Left forelimb (tissue), 1 donor: ENCODE results near the gene TNRC18.
"Not testable (repeated sequence)": the region's sequence is repeated elsewhere in the genome, so short reads cannot be mapped to it uniquely, and the experiment has no call there.

Experiments
- DNase-seq: peaks from one replicate; pipeline ENCODE4 v3.0.0-alpha.2; 2018; ENCODE audit warnings: low spot score

TNRC18 gene

DNA sequence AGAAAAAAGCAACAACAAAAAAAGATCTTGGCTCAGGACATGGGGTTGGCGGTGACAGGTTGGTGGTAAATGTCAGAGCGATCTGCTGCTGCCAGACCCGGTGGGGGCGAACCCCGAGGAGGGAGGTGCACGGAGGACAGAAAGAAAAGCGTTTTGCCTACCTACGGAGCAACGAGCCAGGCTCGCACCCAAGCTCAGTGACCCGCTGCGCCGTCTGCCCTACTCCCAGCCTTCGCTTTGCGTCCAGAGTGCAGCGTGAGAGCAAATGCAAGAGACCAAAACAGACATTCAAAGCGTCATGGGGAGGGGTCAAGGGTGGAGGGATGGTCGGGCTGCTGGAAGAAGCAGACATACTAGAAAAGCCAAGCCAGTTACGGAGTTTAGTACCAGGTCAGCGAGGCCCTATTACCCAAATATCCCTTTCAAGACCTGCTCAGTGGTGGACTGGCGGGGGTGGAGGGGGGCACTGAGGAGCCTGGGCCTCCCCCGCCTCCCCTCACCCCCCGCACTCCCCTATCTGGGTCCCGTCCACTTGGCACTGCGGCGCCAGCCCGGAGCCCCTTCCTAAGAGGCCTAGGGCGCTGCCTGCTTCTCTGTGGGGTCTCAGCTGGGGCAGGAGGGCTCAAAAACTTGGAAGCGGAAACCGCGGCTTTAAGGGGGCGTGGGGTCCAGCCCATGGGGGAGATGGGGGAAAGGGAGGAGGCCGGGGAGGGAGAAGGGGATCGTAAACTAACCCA, 74.0 kb downstream of the TNRC18 start:
- no peak for DNase-seq

DNA sequence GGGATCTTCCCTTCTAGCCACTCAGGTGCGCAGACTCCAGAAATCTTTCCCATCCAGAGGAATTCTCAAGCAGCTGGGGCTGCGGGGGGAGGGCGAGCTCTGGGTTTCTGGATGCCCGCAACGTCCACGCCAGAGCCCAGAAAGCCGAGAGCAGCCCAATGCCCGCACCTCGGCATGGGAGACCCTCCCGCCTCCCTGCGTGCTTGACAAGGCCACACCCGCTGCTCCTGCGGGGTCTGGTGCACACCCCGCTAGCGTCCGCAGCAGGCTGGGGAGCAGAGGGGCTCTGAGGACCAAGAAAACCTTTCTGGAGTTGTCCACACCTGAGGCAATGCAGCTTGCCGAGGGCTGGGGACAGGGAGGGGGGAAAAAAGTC, 74.6 kb downstream of the TNRC18 start:
- DNase-seq: no peak

DNA sequence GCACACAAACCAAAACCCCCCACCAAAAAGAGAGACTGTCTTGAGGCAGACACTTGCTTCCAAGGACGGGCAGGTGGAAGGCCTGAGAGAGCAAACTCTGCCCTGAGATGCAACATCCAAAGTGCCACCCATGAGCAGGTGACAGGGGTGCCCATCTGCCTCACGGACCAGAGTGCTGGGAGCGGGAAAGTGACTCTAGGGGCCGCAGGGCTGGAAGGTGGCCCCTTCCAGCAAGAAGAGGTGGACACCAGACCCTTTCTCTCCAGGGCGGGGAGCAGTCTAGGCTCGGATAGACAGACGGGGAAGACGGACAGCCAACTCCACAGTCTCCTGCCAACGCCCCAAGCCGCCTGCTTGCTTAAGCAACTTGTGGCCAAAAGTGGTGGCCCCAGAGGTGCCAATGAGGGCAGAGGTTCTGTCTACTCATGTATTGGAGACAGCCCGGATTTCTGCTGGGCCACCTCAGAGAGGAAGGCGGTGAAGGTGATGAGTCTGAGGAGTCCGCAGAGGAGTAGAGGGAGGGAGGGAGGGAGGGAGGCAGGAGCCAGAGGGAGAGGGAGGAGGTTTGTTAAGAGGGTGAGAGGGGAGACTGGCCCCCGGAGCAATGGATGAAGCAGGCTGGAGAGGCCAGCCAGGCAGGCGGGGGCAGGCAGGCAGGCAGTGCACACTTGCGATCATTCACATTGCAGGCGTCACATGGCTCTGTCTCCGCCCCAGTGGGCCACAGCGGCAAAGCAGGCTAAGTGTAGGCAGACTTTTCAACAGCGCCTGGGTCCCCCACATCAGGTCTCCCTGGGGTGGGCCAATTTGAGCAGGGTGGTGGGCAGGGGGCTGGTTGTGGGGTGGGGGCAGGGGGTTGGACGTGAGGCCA, 75.3 kb downstream of the TNRC18 start:
- no peak for DNase-seq

DNA sequence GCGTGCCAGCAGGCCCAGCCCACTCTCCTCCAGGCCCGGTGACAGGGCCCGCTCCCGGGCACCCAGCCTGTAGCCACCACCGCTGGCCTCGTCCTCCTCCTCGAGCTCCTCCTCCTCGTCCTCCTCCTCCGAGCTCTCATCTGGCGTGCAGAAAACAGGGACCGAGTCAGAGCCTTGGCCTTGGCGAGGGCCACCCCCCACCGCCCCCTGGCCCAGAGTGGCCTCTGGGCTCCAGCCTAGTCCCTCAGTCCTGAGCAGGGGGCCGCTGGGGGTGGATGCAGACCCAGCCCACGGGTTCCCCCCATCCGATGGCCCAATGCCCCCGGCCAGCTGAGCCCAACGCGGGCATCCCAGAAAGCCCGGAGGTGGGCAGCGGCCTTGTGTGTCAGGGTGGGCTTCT, 78.0 kb downstream of the TNRC18 start:
- DNase-seq: no peak

DNA sequence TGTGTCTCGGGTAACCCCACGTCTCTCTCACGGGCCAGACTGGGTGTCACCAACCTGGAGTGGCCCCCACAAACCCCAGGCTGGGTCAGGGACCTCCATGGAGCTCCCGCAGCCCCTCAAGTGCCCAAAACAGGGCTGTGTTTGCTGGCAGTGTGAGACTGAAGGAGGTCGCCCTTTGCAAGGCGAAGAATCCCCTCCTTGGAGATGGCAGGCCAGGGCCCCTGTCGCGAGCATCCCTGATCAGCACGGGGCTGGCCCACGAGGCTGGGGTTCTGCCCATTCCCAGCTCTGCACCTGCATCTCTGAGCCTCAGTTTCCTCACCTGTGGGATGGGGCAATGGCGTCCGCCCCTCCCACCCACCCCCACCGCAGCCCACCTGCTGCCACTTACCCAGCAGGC, 78.5 kb downstream of the TNRC18 start:
- no peak for DNase-seq

DNA sequence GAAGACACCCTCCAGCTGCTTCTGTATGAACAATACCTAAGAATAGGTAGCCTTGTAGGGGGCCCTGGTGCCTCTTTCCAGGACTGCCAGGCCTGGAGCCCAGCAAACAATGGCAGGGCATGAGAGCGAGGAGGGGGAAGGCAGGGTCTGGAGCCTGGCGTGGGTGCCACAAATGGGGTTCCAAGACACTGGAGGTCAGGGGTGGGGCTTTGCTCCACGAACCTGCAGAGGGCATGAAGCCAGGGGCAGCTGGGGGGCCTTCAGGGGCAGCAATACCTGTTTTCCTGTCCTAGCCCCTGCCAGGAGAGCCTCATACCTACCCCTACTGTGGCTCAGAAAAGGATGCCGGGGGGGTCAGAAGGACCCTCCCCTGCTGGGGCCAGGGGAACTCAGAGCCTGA, 79.3 kb downstream of the TNRC18 start:
- DNase-seq: no peak

DNA sequence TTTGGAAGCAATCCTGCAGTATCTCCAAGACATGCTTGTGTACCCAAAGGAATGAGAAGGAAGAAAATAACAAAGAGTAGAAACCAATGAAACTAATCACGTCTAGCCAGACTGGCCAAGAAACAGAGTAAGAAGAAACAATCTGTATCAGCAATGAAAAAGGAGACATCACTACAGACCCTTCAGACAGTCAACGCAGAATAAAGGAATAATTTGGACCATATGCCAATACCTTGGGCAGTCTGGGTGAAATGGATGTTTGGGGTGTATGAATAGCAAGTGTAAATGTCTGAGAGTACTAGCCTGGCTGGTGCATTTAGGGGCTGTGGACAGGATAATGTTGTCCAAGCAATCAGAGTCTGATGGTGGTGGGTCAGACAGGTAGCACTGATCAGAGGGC, 79.8 kb downstream of the TNRC18 start:
- no peak for DNase-seq

DNA sequence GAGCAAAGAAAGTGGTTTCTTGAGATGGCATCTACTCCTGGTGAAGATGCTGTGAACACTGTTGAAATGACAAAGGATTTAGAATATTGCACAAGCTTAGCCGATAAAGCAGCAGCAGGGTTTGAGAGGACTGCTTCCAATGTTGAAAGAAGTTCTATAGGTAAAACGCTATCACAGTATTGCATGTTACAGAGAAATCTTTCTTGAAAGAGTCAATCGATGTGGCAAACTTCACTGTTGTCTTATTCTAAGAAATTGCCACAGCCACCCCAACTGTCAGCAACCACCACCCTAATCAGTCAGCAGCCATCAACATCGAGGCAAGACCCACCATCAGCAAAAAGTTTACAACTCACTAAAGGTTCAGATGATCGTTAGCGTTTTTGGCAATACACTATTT, 81.0 kb downstream of the TNRC18 start:
- DNase-seq: no peak

DNA sequence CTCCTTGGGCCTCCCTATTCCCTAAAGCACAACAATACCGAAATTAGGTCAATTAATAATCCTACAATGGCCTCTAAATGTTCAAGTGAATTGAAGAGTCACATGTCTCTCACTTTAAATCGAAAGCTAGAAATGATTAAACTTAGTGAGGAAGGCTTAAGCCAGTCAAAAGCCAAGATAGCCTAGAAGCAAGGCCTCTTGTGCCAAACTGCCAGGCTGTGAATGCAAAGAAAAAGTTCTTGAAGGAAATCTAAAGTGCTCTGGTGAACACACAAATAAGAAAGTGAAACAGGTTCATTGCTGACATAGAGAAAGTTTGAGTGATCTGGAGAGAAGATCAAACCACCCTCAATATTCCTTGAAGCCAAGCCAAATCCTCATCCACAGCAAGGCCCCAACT, 83.7 kb downstream of the TNRC18 start:
- no peak for DNase-seq

DNA sequence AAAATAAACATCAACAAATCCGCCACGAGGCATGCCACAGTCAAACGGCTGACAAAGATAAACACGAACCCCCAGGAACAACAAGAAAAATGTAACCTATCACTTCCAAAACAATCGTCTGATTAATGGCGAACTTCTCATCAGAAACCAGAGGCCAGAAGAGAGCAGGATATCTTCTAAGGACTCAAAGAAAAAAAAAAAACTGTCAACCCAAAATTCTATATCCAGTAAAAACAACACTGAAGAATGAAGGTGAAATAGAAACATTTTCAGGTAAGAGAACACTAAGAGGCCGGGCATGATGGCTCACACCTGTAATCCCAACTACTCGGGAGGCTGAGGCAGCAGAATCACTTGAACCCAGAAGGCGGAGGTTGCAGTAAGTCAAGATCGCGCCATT, 86.6 kb downstream of the TNRC18 start:
- no peak for DNase-seq

DNA sequence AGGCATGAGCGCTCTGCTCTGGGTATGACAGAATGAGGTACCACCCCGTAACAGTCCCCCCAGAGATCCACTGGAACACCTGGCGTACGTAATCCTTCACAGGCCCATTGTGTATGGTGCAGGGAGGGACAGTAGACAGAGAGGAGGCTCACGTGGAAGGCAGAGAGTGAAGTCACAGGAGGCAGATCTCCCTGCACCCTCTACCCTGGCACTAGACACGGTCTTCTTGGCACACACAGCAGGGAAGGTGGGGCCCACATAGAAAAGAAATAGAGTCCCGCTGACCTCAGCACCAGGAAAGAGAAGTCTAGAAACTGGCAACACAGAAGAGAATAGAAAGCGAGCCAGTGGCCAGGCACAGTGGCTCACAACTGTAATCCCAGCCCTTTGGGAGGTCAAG, 89.0 kb downstream of the TNRC18 start:
- no peak for DNase-seq

DNA sequence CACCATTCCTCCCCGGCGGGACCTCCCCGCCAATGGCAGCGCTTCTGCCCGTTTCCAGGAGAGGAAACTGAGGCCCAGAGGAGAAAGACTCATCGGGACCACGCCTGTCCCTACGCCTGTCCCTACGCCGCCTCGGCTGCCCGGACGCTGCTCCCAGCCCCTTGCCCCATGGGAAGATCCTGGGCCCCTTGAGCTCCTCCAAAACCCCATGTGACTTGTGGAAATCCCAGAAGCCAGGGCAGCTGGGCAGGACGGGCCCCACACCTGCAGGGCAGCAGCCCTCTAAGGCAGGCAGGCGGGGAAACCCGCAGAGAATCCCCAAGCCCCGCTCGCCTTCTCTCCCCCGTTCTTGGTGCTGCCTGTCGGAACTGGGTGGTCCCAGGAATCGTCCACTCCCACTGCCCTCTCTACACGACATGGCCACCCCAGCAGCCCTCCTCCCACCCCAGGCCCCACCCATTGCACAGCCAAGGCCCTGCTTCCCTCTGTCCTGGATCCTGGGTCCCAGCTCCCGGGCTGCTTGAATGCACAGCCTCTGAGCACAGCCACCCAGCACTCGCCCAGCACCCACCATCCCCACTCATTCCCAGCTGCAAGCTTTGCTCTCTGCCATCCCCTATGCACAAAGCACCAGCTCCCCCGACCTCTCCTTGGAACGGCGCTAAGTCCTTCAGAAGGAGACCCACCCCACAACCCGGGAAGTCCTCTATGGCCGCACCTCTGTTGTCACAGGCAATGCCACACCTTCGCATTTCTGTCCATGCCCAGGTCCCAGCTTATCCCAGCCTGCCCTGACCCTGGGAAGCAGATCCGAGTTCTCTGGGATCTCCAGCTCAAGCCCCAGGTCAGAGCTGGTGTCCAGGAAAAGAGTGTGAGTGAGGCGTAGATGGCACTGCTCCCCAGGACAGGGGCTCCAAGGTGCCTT, 90.3 kb downstream of the TNRC18 start:
- DNase-seq: no peak

DNA sequence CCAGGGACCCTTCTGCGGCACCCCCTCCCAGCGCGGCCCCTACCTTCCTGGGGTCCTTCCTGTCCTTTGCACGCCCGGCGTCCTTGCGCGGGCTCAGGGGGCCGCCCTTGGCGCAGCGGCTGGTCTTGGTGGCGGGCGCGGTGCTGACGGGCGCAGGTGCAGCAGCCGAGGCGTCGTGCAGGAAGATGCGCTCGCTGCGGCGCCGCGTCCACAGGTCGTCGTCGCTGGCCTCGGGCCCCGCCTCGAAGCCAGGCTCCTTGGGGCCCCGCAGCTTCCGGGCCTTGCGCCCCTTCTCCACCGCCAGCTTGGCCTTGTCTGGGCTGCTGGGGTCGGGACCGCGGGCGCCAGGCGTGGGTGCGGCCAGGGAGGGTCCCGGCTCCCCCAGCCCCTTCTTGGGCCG, 91.1 kb downstream of the TNRC18 start:
- DNase-seq: no peak

DNA sequence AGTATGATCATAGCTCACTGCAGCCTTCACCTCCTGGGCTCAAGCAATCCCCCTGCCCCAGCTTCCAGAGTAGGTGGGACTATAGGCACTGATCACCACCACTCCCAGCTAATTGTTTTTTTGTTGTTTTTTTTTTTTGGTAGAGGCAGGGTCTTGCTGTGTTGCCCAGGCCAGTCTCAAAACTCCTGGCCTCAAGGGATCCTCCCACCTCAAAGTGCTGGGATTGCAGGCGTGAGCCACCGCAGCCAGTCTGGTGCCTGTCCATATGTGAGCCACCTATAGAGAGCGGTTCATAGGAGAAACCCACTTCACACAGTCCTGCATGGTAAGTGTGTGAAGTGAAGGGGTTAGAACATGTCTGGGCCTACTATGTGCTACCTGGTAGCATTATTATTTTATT, 93.3 kb downstream of the TNRC18 start:
- no peak for DNase-seq

DNA sequence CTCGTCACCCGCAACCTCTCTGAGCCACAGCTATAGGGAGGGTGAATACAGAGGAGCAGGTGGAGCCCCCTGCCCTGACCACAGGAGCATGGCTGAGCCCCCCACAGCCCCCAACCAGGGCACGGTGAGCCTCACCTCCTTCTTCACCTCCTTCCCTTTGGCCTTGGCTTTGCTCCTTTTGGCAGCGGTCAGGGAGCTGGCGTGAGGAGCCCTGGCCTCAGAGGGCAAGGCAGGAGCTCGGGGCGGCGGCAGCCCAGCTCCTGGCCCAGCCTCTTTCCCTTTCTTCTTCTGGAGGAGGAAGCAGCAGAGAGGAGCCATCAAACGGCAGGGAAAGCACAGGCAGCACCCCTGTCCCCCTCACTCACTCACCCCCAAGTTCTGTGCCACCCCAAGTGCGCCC, 98.7 kb downstream of the TNRC18 start:
- DNase-seq: no peak

DNA sequence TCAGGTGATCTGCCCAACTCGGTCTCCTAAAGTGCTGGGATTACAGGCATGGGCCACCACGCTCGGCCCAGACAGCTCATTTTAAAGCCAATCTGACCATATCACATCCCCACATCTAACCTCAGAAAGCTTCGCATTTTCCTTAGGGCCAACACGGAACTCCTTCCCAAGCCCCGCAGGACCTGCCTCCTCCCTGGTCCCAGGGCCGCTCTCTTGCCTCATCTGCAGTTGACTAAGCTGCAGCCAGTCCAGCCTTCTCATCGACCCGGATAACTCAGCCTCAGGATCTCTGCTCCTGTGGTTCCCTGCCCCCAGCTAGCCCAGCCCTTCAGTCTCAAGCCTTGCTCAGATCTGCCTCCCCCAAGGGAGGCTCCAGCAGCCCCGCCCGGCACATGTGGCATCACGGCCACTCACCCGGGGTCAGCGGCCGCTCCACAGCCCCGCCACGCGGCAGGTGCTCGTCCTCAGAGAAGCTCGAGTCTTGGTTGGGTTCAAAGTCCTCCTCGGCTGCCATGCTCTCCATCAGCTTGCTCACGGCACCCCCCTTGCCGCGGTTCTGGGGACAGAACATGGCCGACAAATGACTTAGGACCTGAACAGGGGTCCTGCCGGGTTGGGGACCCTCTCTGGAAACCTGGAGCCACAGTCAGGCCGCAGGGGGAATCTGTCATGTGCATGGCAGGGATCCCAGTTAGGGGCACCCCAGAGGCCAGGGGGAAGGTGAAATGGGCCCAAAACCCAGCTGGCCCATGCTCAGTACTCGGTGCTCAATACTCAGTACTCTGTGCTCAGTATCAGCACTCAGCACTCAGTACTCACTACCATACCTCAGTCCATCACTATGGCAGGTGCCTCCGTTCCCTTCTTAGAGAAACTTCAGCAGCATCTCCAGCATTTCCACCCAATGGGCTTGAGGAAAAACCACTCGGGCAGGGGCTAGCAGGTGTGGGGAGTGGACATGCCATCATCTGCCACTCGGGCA, 99.5 kb downstream of the TNRC18 start:
- not testable (repeated sequence) for DNase-seq

DNA sequence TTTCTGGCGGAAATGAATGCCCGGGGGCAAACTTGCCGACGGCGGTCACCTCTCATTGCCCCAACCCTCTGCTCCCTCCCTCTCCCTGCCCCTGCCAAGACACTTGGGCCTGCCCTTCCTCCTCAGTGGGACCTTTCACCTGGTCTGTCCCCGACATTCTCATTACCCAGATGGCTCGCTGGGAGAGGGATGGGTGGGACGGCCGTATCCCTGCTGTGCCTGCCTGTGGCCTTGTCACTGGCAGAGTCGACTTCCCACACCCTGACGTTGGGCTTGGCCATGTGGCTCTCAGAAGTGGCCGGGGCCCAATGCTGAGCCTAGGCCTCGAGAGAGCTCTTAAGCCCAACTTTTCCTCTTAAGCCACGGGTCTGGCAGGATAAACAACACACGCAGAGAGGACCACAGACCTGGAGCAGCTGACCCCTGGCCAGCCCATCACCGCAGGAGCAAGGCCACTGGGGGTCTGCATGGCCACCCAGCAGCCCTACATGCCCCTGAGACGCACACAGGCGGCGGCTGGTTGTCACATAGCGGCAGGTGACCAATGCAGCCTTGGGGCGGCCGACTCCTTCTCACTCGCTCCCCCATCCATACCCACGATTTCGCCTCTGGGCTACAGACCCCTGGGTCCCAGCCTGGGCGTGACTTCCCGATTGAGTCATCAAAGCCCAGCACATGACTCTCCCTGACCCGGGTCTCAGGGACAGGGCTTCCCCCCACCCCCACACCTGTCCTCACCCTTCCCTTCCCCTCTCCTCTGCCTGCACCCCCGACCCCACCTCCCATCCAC, 100.8 kb downstream of the TNRC18 start:
- no peak for DNase-seq

DNA sequence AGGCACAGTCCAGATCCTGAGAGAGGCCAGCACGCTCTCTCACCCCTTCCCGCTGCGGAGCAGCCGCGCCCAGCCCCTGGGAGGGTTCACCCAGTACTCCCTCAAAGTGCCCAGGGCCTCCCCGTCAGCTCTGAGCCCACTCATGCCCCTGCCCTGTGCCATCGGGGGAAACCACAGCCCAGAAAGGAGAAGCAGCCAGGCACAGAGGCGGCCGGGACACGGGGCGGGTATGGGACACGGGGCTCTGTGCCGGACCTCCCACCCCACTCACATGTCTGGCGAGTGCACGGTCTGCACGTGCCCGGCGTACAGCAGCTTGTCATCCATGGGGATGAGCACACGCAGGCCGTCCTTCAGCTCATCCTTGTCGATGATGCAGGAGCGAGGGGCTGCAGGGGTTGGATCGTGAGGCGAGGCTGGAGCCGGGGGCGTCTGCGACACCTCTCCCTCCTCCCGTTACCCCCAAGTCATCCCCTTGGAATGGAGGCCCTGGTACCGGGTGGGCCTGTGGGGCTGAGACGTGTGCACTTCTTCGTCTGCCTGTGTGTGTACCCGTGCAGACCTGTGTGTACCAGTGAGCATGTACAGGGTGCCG, 102.7 kb downstream of the TNRC18 start:
- no peak for DNase-seq

DNA sequence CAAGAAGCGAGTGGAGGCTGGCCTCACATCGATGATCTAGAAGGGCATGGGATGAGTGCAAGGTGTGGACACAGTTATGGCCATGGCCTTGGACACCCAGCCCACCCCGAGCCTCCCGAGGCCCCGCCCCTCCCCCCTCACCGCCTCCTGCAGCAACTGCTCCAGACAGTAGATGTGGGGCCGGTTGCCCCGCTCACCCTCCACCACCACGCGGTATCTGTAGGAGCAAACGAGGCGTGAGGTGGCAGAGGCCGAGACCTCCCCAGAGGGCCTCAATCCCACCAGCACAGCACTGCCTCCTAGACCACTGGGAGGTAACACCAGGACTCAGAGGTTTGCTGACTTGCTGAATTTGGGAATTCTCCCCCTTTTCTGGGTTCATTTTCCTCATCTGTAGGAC, 103.2 kb downstream of the TNRC18 start:
- DNase-seq: no peak

DNA sequence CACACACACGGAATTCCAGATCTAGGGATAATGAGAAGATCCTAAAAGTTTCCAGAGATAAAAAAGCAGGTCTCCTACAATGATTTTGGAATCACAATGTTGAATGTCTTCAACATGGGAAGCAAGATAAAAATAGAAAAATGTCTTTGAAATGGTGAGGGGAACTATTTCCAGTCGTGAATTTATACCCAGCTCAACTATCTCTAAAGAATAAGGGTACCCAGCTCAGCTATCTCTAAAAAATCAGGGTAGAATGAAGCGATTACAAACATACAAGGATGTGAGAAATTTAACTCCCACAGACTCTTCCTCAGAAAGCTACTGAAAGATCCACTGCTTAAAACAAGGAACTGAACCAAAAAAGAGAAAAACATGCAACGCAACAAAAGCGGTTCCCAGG, 105.0 kb downstream of the TNRC18 start:
- DNase-seq: not testable (repeated sequence)
